ENCODE measurements around the gene SP7.
"Not testable (repeated sequence)": the region's sequence is repeated elsewhere in the genome, so short reads cannot be mapped to it uniquely, and the experiment has no call there.

SP7 gene

DNA sequence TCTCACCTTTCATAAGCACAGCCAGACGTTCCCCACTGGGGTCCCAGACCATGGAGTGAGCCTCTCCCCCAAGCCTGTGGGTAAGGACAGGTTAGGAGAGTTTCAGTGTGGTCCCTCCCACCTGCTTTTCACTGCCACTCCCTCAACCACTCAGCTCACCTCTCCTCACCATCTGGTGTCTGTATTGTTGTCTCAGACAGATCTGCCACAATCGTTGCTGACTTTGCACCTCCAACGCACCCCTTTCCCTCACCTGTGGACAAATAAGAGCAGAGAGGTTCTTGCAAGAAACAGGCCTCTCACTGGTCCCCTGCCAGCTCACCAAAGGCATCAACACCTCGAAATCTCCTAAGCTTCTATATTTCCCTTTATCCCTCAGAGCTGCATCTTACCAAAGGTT, 27.9 kb downstream of the SP7 start:
- no peak for DNase-seq

DNA sequence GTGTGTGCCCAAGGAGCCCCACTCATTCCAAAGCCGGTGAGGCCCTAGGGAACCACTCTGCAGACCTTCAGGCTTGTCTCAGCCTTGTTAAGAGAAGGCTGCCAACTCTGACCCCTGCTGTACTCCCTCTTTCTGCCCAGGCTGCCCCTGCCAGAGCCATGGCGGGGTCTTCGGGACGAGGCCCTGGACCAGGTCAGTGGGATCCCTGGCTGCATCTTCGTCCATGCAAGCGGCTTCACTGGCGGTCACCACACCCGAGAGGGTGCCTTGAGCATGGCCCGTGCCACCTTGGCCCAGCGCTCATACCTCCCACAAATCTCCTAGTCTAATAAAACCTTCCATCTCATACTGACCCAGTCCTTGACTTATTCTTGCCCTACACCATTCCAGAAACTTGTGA, 29.3 kb downstream of the SP7 start:
- DNase-seq, result no peak

DNA sequence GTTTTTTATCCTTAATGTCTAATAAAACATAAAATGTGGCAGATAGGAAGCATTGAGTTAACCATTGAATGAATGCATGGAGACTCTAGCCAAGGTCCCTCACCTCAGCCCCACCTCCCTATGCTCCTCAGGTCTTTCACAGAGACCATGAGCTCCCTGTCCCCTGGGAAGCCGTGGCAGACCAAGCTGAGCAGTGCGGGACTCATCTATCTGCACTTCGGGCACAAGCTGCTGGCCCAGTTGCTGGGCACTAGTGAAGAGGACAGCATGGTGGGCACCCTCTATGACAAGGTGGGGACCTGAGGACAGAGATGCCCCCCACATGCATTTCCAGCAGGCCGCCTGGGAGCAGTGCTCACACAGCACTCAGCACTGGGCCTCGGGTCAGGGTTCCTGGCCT, 33.3 kb downstream of the SP7 start:
- no peak for DNase-seq

DNA sequence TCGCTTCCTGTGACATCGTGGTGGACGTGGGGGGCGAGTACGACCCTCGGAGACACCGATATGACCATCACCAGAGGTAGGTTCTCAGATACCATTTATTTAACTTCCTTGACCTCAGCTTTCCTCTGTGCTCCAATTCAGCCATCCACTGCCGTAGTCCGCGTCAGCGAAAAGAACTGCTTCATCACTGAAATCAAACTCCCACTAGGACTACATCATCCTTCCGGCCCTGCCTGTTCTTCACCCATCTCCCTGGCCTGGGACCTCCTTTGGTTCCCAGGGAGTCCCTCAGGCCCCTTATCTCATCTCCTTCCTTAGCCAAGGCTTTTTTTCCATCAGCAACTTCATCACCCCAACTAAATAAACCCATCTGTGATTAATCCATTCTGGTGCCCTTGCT, 36.0 kb downstream of the SP7 start:
- DNase-seq, result peak; percentile 37

DNA sequence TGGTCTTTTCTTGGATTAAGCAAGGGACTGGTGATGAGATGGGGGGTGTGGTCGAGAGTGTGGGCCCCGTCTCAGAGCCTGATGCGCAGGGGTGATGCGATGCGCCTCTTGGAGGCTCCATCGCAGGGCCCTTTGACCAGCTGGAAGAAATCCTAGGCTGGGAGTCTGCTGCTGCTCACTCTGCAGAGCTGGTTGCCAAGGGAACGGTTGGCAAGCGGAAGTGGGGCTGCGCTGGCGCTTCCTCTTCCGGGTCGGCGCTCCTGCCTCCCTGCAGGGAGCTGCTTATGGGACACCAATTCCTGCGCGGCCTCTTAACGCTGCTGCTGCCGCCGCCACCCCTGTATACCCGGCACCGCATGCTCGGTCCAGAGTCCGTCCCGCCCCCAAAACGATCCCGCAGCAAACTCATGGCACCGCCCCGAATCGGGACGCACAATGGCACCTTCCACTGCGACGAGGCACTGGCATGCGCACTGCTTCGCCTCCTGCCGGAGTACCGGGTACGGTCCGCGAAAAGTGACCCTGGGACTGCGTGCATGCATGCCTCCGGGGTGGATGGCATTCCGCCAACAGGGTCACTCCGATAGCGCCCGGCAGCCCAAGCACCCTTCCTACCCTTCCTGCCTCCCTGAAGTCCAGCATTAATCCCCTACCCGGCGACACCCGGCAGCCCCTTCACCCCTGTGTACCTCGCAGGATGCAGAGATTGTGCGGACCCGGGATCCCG, 36.5 kb downstream of the SP7 start, which contains the start of gene MYG1:
Gene MYG1 (plus strand): TSS at position 242 of the 727 bp plus-strand sequence. CDS start 43 bp downstream, at position 285.
- peak; percentile 89 for DNase-seq

DNA sequence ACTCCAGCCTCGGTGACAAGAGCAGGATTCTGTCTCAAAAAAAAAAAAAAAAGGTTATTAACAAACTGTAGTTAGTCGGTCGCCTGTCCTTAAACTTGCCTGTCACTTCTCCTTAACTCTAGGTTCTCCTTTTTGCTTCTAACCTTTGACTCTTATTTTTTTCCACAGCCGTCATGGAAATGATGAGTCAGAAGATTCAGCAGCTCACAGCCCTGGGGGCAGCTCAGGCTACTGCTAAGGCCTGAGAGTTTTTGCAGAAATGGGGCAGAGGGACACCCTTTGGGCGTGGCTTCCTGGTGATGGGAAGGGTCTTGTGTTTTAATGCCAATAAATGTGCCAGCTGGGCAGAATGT, 37.1 kb downstream of the SP7 start:
- DNase-seq, result peak; percentile 81

DNA sequence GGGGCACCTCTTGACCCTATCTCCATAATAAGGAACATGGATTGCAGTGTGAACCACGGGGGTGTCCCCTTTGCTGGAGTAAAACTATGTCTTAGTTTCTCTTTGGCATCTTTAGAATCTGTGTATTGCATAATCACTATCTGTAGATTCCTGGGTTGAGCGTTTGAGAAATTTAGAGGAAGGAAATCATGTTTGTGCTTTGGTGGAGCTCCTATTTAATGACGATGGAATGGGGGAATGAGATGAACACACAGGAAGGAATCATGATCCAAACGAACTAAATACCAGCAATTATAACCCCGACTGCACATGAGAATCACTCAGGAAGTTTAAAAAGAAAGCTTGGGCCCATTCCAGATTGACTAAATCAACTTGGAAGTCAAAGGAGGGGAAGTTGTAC, 38.0 kb downstream of the SP7 start:
- peak; percentile 83 for DNase-seq

DNA sequence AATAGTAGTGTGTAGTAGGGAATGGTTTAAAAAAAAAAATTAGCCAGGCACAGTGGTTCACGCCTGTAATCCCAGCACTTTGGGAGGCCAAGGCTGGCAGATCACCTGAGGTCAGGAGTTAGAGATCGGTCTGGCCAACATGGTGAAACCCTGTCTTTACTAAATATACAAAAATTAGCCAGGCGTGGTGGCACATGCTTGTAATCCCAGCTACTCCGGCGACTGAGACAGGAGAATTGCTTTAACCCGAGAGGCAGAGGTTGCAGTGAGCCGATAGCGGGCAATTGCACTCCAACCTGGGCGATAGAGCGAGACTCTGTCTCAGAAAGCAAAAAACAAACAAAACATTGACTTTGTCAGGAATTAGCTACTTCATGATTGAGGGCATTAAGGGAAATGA, 39.0 kb downstream of the SP7 start:
- DNase-seq, result not testable (repeated sequence)

DNA sequence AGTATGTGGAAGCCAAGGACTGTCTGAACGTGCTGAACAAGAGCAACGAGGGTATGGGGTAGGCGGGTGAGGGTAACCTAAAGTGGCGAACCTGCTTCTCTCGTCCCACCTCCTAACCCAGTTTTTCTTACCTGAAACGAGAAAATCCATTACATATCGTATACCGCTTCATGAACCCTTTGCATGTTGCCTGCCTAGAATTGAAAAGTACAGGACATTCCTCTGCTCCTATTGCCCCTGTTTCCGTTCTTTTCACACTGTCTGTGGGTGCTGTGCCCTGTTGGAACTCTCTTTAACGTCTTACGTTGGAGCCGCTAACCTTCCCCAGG, 40.3 kb downstream of the SP7 start:
- DNase-seq, result no peak

DNA sequence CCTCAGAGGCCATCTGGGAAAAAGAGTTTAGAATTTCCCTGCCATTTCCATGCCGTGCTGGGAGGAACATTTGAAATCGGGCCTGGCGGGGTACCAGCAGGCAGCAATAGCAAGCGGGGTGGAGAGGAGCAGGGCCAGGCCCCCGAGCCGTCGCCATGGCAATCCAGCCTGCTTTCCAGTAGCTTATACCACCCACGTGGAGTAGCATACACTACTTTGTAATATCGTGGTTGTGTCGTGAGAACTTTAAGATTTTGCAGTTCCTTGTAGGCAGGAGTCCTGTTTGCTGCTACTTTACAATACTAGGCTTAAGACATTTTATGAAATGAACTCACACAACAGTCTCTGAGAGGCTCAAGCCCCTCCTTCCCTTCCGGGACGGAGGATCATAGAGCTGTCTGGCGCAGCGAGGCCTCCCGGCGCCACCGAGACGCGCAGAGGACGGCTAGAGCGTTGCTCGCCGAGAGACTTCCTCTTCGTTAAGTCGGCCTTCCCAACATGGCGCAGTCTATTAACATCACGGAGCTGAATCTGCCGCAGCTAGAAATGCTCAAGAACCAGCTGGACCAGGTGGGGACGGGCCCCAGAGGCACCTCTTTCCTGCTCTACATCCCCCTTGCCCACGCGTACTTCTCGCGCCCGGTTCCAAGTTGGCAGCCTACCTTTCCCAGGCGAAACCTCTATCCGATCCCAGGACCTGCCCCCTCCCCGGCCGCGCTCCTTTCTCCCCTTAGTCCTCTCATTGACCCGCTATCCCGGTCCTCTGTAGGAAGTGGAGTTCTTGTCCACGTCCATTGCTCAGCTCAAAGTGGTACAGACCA, 40.9 kb downstream of the SP7 start, which contains the start of gene PFDN5:
Gene PFDN5 (plus strand): TSS at position 473 of the 821 bp plus-strand sequence. CDS start 26 bp downstream, at position 499.
- peak; percentile 84 for DNase-seq

DNA sequence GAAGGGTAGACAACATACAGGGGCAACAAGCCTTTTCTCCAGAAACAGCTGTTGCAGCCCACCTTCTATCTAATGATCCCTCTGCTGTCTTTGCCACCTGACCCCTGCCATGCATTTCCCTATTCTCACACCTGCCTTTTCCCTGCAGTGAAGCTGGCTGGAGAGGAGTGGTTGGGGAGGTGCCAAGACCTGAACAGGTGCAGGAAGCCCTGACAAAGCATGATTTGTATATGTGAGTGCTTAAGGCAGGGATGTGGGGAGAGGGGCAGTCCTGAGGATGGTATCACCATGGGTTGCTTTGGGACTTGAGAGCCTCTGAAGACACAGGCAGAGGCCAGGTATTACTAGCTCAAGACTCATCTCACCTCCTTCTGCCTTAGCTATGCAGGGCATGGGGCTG, 43.7 kb downstream of the SP7 start:
- no peak for DNase-seq

DNA sequence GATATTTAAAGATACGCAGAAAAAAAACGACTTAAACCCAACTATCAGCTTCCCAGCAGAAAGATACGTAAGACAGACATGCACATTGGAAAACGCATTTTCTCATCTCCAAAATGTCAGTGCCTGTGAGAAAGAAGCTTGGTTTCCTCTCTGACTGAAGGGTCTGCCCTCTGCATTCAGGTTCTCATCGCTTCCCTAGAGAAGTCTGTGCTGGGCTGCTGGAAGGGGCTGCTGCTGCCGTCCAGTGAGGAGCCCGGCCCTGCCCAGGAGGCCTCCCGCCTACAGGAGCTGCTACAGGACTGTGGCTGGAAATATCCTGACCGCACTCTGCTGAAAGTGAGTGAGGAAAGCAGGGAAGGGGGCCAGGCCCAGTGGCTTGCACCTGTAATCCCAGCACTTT, 45.5 kb downstream of the SP7 start:
- no peak for DNase-seq

DNA sequence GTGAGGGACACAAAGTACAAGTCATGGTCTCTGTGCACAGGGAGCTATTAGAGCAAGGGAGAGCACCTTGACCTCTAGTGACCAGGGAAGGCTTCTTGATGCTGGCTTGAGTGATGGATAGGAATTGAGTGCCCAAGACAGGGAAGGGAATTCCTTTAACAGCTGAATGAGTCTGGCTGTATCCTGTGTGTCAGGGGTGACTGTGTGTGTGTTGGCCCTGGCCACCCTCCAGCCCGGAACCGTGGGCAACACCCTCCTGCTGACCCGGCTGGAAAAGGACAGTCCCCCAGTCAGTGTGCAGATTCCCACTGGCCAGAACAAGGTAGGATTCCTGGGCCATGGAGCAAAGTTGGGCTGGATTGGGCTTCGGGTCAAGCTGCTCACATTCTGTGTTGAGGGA, 46.3 kb downstream of the SP7 start:
- peak; percentile 59 for DNase-seq

DNA sequence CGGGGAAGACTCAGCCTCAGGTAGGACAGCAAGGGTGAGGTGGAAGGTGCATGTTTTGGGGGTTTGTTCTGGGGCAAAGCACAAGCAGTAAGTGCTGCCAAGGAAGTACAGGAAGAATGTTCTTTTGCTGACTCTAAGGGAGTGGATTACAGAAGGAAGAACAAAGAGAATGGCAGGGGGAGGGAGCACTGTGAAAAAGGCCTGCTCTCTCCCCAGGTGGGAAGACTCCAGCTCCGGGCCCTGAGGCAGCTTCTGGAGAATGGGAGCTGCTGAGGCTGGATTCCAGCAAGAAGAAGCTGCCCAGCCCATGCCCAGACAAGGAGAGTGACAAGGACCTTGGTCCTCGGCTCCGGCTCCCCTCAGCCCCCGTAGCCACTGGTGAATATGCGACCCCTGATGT, 47.8 kb downstream of the SP7 start:
- no peak for DNase-seq

DNA sequence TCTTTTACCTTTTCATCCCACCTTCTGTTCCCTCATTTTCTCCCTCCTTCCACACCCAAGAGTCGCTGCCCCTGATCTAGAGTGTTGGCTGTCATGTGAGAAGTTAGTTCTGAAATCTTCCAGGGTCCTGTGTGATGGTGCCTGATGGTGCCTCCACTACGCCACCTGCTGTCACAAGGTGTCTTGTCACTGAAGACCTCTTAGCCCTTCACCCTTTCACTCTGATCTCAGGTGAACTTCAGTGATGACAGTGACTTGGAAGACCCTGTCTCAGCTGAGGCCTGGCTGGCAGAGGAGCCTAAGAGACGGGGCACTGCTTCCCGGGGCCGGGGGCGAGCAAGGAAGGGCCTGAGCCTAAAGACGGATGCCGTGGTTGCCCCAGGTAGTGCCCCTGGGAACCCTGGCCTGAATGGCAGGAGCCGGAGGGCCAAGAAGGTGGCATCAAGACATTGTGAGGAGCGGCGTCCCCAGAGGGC, 48.4 kb downstream of the SP7 start:
- peak; percentile 18 for DNase-seq

DNA sequence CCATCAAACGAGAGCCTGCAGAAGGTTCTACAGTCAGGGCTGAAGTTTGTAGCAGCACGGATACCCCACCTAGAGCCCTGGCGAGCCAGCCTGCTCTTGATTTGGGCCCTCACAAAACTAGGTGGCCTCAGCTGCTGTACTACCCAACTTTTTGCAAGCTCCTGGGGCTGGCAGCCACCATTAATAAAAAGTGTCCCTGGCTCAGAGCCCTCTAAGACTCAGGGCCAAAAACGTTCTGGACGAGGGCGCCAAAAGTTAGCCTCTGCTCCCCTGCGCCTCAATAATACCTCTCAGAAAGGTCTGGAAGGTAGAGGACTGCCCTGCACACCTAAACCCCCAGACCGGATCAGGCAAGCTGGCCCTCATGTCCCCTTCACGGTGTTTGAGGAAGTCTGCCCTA, 49.7 kb downstream of the SP7 start:
- DNase-seq, result no peak

DNA sequence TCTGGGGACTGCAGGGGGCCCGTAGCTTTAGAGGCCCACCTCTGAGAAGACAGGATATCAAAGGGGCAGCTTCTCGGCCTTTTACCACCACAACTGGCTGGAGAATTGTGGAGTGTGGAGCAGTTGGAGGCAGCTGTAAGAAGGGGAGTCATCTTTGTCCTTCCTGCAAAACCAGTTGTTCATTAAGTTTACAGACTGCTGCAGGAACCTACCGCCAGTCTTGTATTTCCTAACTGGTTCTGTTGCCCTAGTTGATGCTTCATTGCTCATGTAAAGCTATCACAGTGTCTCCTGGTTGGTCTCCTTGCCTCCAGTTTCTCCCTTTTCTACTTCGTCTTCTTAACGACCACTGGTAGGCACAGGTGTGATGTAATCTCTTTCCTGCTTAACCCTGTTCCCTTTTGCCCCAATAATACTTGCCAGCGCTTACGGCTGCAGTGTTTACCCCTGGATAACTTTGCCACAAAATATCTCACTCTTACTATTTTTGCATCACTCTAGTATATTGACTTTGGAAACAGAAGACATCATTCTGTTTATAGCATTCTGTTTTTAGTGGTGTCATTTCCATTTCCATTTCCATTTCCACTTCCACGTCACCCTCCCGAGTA, 56.2 kb downstream of the SP7 start:
- no peak for DNase-seq

DNA sequence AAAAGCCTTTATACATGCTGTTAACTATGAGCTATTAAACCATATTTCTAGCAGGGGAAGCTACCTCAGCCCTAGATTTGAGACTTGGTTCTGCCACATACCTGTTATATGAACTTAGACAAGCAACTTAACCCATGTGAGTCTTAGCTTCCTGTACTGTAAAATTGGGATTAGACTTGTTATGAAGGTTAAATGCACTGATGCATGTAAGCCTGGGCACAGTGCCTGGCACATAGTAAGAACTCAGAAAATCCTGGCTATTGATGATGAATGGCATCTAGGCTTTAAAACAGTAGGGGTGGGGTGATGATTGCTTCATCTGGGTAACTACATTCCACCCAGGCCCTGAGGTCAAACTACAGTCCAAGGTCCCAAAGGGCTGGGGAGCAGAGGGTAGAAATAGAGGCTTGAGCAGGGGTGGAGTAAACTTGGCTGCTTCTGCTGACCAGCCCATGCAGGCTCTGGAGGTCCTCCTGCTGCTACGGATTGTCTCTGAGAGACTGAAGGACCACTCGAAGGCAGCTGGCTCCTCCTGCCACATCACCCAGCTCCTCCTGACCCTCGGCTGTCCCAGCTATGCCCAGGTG, 56.8 kb downstream of the SP7 start:
- DNase-seq, result no peak

DNA sequence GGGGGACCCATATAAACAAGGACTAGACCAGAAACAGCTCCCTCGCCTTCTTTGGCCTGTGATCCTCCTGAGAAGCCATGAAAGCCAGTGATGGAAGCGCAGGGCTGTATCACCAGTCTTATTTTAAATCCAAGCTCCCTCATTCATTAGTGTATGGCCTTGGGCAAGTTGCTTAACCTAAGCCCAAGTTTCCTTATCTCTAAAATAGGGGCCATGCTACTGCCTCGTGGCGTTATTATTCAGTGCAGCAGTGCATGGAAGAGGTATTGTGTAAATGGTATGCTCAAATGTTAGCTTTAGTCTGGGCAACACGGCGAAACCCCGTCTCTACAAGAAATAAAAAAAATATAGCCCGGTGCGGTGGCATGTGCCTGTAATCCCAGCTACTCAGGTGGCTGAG, 58.2 kb downstream of the SP7 start:
- no peak for DNase-seq

Measured in HCEC 1CT (cell line).